GM21423 (cell line): ENCODE measurements around the gene ZFP69.
"Not testable (repeated sequence)": the region's sequence is repeated elsewhere in the genome, so short reads cannot be mapped to it uniquely, and the experiment has no call there.

Experiments used
- ATAC-seq: cut with Tn5 transposase; IDR thresholded peaks from one replicate; pipeline ENCODE4 v1.9.1; 2021; ENCODE audit warnings: mild to moderate bottlenecking, moderate library complexity; ENCODE audit not compliant: unreplicated experiment

The ZFP69 gene

DNA sequence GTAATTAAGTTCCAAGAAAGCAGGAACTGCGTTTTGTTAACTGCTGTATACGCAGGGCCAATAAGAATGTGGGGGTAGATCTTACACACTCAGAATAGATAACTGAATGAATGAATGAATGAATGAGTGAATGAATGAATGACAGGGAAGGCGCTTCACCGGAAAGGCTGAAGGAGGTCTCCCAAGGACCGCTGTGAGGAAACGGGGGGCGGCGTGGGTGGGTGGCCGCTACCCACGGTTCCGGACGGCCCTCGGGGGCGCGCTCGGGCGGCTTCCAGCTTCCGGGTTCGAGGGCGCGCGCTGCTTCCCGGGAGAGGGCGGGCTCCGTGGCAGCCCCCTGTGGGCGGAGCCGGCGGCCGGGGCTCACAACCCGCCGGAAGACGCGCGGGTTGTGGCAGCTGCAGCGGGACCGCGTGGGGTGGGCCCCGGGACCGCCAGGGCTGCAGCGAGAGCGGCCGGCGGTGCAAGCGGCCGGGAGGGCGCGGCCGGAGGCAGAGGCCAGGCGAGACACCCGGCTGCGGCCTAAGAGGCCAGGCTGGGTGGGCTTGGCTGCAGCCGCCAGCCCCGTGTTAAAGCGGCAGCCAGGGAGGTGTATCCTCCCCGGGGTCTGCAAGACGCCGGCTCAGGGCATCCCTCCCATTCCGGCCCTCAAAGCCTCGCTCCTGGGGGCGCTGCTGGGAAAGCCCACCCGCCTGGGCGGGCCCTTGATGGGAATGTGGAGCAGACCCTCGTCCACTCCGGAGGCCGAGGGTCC, at the start of gene ZFP69:
TSS of gene ZFP69 (plus strand) at position 367 of the 754 bp plus-strand sequence. CDS start 2,072 bp downstream, outside the sequence.
- peak; percentile 80 for ATAC-seq

DNA sequence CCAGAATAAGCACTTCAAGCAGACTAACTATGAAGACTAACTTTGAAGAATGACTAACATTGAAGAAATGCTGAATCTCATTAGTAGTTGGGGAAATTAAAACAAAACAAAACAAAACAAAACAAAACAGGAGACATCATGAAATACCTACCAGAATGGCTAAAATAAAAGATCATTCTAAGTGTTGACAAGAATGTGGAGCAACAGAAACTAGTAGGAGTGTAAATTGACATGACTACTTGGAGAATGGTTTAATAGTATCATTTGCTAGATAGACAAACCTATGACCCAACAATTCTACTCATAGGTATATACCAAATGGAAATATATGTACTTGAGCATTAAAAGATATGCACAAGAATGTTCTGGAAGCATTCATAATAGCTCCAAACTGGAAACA, 45.7 kb upstream of the ZFP69 start:
- no peak for ATAC-seq

DNA sequence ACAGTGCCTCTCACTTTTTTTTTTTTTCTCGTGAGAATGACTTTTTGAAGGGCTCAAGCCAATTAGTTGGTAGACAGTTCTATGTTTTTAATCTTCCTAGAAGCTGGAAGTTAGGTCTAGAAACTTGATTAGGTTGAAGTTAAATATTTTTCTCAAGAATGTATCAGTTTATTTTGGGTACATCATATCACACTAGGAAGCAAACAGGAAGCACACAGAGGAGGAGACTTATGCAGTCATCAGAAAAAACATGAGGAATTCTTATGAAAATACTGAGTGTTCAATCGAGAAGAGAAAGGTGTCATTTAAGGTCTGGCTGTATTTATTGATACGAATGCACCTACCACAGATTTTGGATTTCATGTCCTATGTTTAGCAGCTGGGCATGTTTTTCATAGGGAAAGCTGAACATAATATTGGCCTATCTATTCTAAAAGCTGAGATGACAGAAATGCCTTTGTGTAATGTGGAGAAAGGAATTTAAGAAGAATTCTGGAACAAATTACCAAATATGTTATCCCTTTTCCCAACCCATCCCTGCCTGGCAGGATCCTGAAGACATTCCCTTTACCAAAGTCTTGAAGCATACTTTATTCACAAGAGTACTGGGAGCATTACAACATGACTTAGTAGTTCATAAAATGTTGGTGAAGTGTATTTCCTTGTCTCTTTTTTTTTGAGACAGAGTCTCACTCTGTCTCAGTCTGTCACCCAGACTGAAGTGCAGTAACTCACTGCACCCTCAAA, 44.3 kb upstream of the ZFP69 start:
- ATAC-seq, result no peak

DNA sequence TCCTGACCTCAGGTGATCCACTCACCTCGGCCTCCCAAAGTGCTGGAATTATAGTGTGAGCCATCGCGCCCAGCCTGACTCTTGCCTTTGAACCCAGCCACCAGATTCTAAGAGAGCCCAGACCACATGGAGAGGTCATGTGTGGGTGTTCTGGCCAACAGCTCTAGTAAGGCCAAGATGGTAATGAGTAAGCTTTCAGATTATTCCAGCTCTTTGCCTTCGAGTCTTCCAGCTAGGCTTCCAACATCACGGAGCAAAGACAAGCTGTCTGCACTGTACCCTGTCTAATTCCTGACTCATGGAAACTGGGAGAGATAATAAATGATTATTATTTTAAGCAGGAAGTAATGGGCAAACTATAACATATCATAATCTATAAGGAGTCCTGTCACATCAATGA, 41.6 kb upstream of the ZFP69 start:
- ATAC-seq, result no peak

DNA sequence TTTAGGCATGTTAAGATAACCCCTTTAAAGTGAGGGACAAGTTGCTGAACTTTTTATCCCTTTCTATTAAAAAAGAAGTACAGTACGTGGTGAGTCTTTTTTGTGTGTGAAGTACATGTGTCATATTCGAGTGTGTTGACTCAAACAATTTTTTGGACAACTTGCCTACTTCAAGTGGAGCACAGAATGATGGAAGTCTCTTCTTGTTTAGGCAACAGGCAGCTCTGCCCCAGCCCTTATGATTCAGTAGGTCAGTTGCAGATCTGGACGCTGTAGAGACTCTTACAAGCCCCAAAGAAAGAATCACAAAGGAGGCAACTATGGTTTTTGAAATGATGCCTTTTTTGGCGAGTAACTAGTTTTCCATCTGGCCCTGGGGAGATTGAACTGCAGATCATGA, 41.2 kb upstream of the ZFP69 start:
- ATAC-seq, result no peak

DNA sequence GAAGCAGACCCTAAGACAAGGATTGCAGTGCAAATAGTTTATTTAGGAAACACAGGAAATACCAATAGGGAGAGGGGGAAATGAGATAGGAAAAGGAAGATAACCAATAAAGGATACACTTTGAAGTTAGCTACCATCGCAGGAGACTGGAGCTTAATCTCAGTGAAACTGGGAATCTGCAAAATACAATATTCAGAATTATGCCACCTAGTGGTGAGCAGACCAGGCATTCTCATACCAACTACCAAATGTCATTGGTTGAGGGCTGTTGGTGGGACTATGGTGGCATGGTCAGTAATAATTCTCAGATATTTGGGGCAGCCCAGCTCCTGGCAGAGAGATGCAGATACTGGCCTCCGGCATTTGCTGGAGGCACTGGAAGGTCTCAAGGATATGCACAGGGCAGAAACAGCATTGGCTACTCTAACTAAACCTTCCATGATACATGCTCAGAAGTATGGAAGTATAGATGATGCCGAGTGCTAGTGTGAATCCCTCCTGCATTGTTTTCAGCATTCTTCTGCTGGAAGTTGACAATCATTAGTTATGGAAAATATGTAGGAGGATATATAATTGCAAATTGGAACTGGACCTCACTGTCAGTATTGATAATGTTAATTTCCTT, 38.6 kb upstream of the ZFP69 start:
- ATAC-seq, result no peak

DNA sequence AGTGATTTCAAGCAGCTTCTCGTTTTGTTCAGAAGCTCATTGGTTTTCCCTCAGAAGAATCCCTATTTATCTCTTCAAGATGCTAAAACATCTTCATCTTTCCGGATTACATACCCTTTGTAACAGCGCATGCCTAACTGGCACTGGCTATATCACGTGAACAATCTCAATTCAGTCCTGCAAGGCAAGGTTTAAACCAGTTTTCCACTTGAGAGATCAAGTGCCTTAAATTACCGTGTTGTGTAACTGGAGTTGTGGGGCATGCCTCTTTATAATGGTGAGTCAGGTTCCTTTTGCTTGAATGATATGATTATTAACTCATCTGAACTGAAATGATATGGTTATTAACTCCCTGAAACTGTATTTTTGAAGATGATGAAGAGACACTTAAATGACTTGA, 37.8 kb upstream of the ZFP69 start:
- ATAC-seq, result no peak

DNA sequence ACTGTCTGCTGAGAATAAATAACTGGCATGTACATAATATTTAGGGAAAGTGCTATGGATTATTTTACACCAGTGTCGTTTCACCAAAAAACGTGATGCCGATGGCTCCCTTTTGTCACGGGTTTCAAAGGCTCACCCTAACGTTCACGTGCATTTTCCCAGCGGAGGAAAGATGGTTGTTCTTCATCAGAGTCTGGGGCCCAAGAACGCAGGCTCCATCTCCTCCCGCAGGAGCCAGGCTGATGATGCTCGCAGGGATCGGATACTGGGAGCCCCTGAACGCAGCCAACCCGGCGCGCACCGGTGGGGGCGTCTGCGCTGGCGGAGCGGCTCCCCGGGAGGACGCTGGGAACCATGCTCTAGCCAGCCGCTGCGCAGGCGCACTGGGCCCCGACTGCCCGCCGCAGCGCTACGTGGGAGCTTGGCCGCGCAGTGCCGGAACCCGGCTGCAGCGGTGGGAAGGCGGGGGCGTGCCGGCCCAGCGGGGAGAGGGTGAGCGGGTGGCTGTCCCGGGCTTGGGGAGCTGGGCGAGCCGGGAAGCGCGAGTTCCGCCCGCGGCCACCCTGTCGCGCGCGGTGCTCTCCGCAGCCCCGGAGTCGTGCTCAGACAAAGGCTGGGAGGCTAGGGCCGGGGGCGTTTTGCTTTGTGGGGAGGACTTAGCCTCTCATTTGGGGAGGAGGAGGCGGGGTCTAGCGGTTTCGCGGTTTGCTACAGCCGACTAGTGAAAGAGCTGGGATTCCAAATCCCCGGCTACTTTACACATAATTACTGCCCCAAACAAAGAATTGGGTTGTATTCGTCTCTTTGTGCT, 27.2 kb upstream of the ZFP69 start, which contains the start of gene ZFP69B:
TSS of gene ZFP69B (plus strand) at position 793 of the 811 bp plus-strand sequence. CDS start 486 bp downstream, outside the sequence.
- ATAC-seq, result peak; percentile 89

DNA sequence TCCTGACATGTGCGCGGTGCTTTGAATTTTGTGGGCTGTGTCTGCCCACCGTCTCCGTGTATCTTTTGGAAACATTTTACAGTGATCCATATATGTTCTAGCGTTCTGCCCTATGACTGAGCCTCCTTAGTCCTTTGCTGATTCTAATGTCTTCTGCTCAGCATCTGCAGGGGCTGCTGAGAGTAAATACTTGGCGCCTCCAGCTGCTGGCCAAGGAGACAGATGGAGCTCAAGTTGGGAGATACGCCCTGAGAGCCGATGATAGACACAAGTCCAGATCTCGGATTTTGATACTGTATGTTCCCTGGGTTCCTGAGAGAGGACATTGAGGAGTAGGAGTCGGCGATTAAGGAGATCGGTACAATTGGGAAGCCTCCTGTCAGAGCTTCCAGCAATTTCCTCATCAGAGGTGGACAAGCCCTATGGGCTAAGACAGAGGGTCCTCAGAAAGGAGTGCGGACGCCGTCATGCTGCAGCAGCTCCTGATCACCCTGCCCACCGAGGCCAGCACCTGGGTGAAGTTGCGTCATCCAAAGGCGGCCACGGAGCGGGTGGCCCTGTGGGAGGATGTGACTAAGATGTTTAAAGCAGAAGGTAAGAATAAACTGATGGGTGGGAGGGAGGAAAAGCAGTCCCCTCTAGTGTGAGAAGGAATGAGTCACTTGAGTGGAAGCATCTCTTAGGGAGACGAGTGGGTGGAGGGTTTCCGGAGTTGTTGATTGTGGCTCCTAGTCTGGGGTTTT, 26.4 kb upstream of the ZFP69 start:
- peak; percentile 12 for ATAC-seq

DNA sequence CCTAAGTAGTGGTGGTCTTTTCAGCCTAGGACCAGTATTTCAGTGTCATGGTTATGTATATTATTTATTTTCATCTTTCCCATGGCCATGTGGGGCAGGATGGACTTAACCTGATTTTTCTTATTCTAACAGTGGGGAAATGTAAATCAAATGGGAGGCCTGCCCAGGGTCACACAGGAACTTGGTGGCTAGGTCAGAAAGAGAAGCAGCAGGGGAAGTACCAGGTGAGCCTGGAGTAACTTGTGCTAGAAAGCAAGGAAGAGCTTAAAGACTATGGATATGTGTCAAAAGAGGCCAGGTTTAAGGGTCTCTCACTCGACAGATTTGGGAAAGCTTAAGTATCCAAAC, 25.9 kb upstream of the ZFP69 start:
- no peak for ATAC-seq

DNA sequence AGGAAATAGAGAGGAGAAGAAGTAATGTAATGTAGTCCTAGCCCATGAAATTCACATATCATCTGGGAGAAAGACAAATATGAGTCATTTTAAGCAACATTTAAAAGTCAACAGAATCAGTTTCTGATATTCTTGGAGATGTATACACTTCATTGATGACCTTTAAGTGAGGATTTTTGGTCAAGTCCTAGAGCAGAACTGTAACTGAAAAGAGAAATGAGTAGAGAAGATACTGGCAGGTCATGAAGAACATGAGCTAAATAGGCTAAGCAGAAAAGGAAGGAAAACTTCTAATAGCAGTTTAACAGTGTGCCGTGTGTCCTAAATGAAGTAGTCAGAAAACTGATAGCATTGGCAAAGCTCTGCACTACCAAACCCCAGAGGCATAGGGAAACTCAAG, 22.2 kb upstream of the ZFP69 start:
- ATAC-seq, result no peak

DNA sequence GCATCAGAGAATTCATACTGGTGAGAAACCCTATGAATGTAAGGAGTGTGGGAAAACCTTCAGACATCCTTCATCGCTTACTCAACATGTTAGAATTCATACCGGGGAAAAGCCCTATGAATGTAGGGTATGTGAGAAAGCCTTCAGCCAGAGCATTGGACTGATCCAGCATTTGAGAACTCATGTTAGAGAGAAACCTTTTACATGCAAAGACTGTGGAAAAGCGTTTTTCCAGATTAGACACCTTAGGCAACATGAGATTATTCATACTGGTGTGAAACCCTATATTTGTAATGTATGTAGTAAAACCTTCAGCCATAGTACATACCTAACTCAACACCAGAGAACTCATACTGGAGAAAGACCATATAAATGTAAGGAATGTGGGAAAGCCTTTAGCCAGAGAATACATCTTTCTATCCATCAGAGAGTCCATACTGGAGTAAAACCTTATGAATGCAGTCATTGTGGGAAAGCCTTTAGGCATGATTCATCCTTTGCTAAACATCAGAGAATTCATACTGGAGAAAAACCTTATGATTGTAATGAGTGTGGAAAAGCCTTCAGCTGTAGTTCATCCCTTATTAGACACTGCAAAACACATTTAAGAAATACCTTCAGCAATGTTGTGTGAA, 14.0 kb upstream of the ZFP69 start:
- ATAC-seq, result no peak

DNA sequence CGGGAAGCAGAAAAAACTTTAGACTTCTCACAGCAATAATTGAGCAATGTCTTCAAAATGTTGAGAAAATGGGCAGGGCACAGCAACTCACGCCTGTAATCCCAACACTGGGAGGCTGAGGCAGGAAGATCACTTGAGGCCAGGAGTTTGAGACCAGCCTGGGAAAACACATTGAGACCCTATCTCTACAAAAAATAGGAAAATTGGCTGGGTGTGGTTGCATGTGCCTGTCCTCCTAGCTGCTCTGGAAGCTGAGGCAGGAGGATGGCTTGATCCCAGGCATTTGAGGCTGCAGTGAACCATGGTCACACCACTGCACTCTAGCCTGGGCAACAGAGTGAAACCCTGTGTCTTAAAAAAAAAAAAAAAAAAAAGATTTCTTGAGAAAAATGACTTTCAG, 7.8 kb upstream of the ZFP69 start:
- no peak for ATAC-seq

DNA sequence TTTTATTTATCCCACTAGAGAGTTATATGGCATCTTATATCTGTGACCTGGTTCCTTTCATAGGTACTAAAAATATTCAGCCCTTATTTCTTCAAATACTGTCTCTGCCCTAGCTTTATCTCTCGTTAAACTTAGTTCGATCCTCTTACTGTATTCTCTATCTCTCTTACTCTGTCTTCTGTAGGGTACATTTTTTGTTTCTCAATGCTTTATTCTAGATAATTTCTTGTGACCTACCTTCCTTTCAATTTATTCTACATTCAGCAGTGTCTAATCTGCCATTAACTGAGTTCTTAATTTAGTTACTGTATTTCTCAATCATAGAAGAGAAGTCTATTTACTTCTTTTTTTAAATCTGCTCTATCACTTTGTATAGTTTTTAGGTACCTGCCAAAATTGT, 1.8 kb upstream of the ZFP69 start:
- ATAC-seq, result no peak

DNA sequence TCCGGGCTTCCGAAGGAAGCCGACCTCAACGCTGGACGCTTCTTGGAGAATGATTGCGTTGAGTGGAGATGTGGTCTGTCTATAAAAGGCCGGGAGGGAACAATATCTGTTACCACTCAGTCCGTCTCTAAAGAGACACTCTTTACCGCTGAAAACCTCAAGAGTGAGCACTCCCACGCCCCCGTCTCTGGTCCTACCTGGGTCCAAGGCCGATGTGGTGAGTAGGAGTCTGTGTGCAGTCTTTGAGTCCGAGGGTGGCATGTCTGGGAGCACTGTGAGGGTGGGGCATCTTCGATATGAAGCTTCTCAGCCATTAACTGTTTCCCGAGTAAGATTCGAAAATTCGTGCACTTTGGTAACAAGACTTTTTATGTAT, 576 bp downstream of the ZFP69 start:
- peak; percentile 28 for ATAC-seq

DNA sequence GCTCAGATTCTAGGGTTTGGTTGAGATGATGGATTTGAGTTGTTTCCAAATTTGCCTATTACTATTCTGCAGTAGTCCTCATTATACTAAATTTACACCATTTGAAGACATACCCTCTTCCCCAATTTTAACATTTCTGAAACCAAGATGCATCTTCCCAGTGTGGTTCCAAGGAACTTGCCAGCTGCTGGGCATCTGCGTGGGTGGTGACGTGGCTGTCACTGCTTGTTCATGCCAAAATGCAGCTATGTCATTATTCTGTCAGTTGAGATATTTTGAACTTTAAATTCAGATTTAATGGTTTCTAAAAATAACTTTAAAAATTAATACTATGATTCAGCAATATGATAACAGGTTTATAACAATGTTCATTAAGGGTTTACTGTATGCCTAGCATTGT, 1.2 kb downstream of the ZFP69 start:
- no peak for ATAC-seq

DNA sequence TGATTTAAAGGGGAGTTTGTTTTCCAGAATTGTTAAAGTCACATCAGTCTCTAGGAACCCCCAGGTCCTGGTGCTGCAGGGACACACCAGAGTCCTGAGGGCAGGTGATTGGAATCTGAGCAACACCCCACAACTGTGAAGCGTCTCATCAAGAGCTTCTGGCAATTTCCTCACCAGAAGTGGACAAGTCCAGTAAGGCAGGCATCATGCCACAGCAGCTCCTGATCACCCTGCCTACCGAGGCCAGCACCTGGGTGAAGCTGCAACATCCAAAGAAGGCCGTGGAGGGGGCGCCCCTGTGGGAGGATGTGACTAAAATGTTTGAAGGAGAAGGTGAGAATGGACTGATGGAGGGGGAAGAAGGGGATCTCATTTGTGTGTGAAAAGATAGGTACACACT, 2.1 kb downstream of the ZFP69 start:
- ATAC-seq, result no peak

DNA sequence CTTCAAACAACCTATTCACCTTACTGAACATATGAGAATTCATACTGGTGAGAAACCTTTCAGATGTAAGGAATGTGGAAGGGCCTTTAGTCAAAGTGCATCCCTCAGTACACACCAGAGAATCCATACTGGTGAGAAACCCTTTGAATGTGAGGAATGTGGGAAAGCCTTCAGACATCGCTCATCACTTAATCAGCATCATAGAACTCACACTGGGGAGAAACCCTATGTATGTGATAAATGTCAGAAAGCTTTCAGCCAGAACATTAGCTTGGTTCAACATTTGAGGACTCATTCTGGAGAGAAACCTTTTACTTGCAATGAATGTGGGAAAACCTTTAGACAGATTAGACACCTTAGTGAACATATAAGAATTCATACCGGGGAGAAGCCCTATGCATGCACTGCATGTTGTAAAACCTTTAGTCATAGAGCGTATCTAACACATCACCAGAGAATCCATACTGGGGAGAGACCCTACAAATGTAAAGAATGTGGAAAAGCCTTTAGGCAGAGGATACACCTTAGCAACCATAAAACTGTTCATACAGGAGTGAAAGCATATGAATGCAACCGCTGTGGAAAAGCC, 18.3 kb downstream of the ZFP69 start:
- ATAC-seq, result no peak

DNA sequence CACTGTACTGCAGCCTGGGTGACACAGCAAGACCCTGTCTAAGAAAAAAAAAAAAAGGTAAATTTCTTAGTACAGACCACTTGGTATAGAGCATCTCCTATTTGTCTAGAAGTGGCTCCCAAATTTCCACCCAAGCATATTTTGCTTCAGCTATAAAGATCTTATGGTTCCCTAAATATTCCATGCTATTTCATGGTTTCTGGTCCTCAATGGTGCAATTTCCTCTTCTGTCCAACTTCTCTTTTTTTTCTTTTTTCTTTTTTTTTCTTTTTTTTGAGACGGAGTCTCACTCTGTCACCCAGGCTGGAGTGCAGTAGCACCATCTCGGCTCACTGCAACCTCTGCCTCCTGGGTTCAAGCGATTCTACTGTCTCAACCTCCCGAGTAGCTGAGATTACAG, 25.6 kb downstream of the ZFP69 start:
- not testable (repeated sequence) for ATAC-seq

DNA sequence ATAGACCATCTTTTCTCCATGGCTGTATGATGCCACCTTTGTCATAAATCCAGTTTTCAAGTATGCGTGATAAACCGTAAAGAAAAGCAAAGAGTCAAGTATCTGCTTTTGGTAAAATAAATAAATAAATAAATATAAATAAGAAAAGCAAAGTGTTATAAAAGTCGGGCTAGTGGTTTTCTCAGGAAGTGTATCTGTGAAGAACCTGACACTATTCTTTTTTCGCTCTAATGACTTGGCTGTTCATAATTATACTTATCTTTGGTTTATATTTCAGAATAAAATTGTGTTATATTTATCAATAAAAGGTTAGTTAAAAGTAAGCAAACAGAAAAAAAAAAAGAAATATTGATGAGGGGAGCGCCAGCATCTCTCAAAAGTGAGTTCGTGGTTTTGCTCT, 30.9 kb downstream of the ZFP69 start:
- ATAC-seq, result no peak
